Stimulated activated naive CD4-positive, alpha-beta T cell (primary cell): ENCODE results near the gene PDE1C.

Experiments
- DNase-seq, 6 experiments: peaks; one replicate each; lab custom pipeline; 2025; lab: John Stamatoyannopoulos, UW

PDE1C gene

DNA sequence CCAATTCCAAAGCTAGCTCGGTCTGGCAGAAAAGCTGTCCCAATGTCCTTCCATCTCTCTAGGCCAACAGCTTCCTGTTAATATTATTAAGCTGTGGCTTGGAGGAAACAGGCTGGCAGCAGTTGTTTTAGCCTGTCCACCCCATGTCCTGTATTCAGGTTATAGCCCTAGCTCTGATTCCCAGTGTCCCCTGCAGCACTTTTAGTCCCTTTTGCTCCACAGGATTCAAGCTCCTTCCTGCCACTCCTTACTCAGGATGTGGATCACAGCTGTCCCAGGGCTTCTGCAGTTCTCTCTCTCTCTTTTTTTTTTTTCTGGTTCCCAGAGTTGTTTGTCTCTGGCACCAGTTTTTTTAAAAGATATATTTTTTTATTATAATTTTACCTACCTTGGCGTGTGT lies 298.0 kb downstream of the PDE1C start:
- DNase-seq = no peak

GRCh38 chr7:31767686-31768358 lies 302.4 kb downstream of the PDE1C start:
- no peak for DNase-seq

DNA sequence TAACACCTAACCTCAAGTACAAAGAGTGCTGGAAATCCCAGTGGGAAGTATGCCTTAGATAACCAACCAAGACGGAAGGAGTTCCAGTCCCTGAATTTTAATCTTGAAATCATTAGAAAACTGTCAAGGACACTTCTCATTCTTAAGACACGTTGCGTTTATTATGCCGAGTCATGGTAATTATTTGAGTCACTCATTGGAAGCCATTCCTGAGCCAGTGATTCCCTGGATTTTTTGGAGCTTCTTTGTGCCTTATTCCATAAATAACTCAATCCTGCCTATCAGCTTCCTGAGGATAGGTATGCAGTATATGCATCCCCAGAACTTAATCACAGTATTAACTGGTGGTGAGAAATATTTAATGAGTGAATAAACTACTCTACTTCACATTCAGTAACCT lies 305.7 kb downstream of the PDE1C start:
- no peak for DNase-seq

GRCh38 chr7:31763548-31763947 lies 306.7 kb downstream of the PDE1C start:
- no peak for DNase-seq

- no peak for DNase-seq
These were observed 308.6 kb downstream of the PDE1C start for GRCh38 chr7:31761646-31762045.

DNA sequence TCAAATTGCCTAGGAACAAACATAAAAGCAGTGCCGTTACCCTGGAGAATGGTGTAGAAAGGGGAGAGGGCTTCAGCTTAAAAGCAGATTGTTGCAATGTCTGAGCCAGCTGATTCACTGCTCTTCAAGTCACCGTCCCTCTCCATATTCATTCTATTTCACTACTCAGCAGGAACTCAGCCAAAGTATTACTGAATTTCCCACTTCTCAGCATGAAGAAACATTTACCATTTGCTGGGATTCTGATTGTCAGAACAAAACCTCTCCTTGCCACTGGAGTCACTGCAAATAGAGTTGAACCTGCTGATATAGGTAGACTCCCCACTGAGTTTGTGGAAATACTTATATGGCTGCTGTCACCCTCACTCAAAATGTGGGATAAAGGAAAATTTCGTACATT lies 311.5 kb downstream of the PDE1C start:
- DNase-seq = no peak

- DNase-seq = no peak
These were observed 318.5 kb downstream of the PDE1C start for GRCh38 chr7:31751726-31752125.

- no peak for DNase-seq
These were observed 322.1 kb downstream of the PDE1C start for GRCh38 chr7:31748084-31748483.

- no peak for DNase-seq
These were observed 322.7 kb downstream of the PDE1C start for GRCh38 chr7:31747553-31747952.

GRCh38 chr7:31744294-31744874 lies 325.8 kb downstream of the PDE1C start:
- peak in 1 of 6 experiments; percentile 2 for DNase-seq

DNA sequence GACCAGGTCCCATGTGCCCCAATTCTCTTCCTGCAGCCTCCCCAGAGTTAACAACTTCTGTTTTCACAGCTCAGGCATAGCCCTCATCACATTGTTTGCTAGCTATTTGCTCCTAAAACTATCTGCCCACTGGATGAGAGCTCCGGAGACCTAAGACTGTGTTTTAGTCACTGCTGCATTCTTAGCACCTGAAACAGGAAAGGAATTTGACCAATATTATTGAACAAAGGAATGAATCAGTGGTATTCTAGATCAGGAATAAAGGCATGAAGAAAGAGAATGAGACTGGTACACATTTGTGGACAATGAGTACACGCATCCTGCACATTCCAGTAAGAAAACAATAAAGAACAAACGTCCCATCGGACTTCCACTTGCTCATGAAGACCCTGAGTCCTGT lies 328.4 kb downstream of the PDE1C start:
- DNase-seq = no peak

DNA sequence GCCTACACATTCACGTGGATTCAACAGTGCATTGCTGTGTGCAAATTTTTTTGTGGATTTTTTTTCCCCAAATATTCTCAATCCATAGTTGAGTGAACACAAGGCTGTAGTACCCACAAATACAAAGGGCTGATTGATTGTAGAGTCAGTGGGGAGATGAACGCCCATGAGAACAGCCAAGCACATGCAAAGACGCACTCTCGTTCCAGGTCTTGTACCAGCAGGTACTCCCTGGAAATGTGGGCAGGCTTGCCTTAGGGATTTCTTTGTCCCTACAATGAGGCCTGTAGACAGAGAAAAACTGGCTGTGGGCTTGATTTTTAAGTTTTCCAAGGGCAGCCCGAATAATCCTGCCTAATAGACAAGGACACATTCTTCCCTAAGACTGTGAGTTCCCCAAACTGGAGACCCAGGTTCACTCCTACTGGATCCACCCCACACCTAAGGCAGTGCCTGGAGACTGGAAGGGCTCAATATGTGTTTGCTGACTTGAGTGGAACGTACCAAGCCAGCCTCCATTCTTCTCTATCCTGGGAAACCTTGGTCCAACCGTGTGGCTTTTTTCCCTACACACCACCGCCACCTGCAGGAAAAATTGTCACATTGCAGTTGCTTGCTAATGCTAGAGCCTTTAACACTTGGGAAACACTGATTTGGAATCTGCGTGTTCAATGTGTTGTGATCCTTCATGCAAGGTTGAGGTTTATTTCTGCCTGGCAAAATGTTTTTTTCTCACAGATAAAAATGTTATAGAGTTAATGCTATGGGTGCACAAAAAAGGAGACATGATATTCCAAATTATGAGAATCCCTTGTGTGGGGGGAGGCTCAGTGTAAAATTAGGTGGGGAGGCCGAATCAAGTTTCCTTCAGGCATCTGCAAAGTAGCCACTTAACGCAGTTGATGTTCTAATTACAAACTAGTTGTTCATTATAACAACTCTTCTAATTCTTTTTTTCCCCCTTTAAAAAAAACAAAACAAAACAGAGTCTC lies 333.9 kb downstream of the PDE1C start:
- no peak for DNase-seq

GRCh38 chr7:31734456-31734855 lies 335.8 kb downstream of the PDE1C start:
- no peak for DNase-seq

DNA sequence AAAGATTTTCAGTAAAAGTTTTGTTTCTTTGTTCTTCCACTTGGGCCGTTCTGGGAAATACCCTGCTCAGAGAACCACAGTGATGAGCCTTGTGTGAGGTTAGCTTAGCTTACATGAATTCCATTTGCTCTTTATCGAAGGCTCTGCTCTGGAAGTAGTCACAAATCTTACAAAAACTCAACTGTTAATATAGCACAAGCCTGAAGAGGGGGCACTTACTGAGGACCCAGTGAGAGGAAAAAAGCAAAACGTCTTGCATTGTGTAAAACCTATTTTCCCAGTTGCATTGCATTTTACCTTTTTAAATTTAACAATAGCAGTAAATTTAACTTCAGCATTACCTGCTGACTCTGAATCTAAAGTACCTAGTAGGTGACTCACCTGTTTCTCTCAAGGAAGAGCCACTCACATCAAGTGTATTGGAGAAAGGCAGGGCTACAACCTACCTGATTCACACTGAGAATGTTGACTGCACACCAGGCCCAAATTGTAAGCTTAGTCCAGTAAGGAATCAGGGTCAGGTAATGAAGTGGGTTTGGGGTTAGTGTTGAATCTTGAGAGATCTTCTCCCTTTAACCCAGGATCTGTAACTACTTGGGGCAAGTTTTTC lies 340.9 kb downstream of the PDE1C start:
- no peak for DNase-seq

DNA sequence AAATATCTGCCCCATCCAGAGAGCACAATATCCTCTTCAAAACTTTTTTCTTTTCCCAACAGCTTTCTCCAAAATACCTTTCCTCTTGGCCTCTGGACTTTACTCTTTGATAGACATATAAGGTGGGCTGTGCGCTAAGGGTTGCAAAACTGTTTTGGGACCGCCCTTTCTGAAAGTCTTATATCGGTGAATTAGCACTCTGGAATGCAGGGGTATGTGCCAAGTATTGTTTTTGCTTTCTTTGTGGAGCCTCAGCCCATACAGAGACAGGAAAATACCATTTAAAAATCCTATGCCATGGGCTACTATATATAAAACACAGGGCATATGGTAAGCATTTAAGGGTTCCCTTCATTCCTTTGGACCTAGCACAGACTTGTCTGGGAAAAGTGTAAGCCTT lies 345.5 kb downstream of the PDE1C start:
- DNase-seq = no peak

DNA sequence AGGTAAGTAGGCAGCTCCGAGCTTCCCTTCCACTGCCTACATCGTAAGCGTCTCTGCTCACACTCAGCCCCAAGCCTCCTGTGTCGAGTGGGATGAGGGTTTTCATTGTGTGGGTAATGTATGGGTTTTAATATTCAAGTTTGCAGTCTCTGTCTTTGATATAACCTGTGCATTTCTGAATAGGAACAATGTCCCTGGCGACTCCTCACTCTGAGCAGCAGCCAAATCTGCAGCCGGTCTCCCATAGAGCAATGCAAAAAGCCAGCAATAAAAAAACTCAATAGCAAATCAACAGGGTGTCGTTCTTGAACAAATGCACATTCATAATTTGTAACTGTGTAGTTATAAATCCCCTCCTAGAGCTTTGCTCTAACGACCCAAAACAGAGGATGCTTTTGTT lies 349.8 kb downstream of the PDE1C start:
- DNase-seq = no peak

- DNase-seq = no peak
These were observed 353.9 kb downstream of the PDE1C start for GRCh38 chr7:31716355-31716754.

DNA sequence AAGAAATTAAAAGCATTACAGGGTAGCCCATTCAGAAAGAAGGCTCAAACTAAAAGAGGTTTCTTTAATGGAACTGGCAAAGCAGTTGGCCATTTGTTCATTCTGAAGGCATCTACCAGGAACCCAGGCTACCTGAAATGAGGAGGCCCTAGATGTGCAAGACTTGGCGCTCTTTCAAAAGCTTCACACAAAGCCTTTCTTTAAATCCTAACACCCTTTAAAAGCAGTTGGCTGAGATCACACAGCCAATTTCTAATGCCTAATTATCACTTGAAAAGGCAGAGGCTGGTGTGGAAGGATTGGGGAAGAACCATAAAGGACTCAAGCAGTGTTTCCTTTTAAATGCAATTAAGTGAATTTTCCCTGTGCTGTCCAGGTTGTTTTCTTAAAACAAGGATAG lies 360.0 kb downstream of the PDE1C start:
- DNase-seq = no peak

GRCh38 chr7:31707089-31707488 lies 363.1 kb downstream of the PDE1C start:
- DNase-seq = no peak

DNA sequence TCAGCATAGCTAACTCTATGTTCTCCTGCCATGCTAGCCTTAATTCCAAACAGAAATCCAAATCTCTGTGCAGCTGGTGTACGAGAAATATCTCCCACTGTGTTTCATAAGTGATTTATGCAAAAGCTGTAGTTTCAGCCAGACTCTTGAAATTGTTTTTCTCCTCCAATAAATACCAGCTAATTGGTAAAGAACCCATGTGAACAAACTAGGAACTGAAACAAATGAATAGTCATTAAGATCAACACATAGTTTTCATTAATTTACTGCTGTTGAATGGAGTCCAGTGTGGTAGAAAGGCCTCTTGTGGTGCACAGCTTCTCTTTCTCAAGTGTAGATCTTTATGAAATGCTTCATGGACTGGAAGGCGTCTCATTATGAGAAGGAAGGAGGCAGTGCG lies 364.8 kb downstream of the PDE1C start:
- DNase-seq = no peak

DNA sequence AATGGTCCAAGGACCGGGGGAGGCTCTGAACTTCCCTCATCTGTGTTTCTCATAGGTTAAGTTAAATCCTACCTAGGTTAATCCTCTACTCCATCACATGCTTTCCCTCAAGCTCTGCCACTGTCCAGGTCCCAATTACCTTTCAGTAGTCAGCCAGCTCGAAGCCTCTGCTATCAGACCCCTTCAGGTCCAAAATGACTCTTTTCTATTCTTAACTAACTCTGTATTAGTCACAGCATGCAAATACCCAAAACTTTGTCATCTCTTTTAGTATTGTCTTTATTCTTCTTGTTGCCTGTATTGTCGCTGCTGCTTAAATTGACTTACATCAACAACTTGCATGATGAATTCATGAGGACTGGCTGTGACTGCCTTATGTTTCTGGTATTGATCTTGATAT lies 367.9 kb downstream of the PDE1C start:
- no peak for DNase-seq
